Colonic mucosa (tissue), 4 donors: Measurements from ENCODE around the gene TBC1D2. TPM values are rescaled to one million over a fixed set of nuclear protein-coding genes. Genes with fewer than 3 reads are reported as not detected.
"Not testable (repeated sequence)": the region's sequence is repeated elsewhere in the genome, so short reads cannot be mapped to it uniquely, and the experiment has no call there.

Experiments
- DNase-seq: peaks from one replicate; pipeline ENCODE4 v3.0.0-alpha.2; 2020
- H3K27ac ChIP-seq: fragments of 200-600 bp; one replicate; pipeline ENCODE4 v1.8.0; 2021
- H3K27me3 ChIP-seq: fragments of 200-600 bp; one replicate; pipeline ENCODE4 v1.8.0; 2021
- H3K36me3 ChIP-seq: fragments of 200-600 bp; one replicate; pipeline ENCODE4 v1.8.0; 2021
- H3K4me1 ChIP-seq: fragments of 200-600 bp; one replicate; pipeline ENCODE4 v1.8.0; 2021; ENCODE audit warnings: mild to moderate bottlenecking
- H3K4me3 ChIP-seq: fragments of 200-600 bp; one replicate; pipeline ENCODE4 v1.8.0; 2021
- H3K9ac ChIP-seq, 2 donors: one replicate each; pipeline ENCODE4 v1.7.0; 2013; ENCODE audit warnings: control low read depth in 2 of 2, low read depth in 2 of 2, low read length in 2 of 2
- H3K9me3 ChIP-seq: fragments of 200-600 bp; one replicate; pipeline ENCODE4 v1.8.0; 2021
- intact Hi-C: fragments of 100-400 bp; cut with DNase I; formaldehyde crosslinking; loops from one replicate; pipeline ENCODE4 v1.14.1; 2022
- total RNA-seq, 2 donors: library from RNA; stranded (reverse); fragmentation: NEBNext Ultra II Directional in 1 of 2; extraction: Animal tissue kit (Norgen Biotek cat#: 25700) in 1 of 2; gene quantifications; one replicate each; pipeline ENCODE4 v1.2.1, GENCODE V29; 2021
- TF ChIP-seq, protein P1 (sequence below): fragments of 200-600 bp; IDR thresholded peaks from one replicate; pipeline ENCODE4 v1.8.0; 2022; ENCODE audit warnings: antibody characterized with exemption, mild to moderate bottlenecking
- donor health status: healthy.
- donor health status: DM: no; HTN: no; CAD: no.
- donor health status: DM: no; HTN: no; CAD: no.

TBC1D2 gene
- total RNA-seq, 2 donors from 2014 or later = 20.1 to 26.9 TPM

DNA sequence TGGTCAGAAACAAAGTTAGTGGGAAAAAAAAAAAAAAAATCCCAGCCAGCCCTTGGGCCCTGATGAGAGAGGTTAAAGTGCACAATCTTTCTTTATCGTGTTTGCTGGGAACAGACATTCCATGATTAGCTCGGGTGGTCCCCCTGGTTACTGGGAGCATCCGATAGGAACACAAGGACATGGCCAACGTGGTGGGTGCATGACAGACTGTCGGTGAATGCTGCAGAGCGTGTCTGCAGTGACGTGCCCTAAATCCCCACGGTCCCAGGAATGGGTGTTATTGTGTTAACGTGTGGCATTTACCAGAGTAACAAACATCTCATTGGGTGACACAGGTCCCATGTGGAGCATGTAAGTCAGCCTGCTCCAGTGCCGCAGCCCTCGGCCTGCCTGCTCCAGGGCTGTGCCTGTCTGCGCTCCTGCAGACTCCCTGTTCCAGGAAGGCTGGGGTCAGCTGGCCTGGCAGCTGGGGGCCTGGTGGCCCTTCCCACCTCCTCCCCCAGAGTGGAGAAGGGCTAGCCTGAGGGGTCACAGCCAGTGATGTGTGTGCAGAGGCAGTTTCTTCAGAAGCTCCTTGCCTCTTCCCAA lies 34.3 kb upstream of the TBC1D2 start:
- Histone ChIP-seq H3K36me3 (no peaks in the 10 kb centered on the region), H3K9me3 (no peaks in the 10 kb centered on the region), H3K27me3 (no peaks in the 10 kb centered on the region), H3K9ac (no peak overlapping the region), H3K27ac (no peak overlapping the region), H3K4me1 (no peaks in the 10 kb centered on the region), H3K4me3 (no peak overlapping the region)
- TF ChIP-seq, protein P1, sequence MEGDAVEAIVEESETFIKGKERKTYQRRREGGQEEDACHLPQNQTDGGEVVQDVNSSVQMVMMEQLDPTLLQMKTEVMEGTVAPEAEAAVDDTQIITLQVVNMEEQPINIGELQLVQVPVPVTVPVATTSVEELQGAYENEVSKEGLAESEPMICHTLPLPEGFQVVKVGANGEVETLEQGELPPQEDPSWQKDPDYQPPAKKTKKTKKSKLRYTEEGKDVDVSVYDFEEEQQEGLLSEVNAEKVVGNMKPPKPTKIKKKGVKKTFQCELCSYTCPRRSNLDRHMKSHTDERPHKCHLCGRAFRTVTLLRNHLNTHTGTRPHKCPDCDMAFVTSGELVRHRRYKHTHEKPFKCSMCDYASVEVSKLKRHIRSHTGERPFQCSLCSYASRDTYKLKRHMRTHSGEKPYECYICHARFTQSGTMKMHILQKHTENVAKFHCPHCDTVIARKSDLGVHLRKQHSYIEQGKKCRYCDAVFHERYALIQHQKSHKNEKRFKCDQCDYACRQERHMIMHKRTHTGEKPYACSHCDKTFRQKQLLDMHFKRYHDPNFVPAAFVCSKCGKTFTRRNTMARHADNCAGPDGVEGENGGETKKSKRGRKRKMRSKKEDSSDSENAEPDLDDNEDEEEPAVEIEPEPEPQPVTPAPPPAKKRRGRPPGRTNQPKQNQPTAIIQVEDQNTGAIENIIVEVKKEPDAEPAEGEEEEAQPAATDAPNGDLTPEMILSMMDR = no peak
- intact Hi-C loops = no loop called here
- no peak for DNase-seq

DNA sequence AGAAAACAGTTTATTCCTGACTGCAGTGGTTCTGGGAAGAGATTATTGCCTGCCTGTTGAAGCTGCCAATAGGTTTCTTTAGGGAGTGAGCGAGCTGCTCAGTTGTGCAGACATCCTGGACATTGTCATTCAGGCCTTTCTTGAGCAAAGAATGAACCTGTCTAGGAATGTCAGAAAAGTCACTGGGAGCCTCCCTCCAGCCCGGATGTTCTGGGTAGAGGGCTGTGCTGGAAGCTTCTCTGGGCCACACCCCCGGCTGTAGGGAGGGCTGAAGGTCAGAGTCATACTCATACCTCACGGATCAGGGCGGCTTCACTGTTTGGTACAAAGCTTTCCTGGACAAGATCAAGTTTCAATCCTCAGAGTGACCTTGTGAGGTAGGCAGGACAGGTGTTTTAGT lies 33.4 kb upstream of the TBC1D2 start:
- Histone ChIP-seq H3K36me3 (no peaks in the 10 kb centered on the region), H3K9me3 (no peaks in the 10 kb centered on the region), H3K27ac (no peak overlapping the region), H3K27me3 (no peaks in the 10 kb centered on the region), H3K4me3 (no peak overlapping the region), H3K9ac (no peak overlapping the region), H3K4me1 (no peaks in the 10 kb centered on the region)
- TF ChIP-seq, protein P1 = no peak
- DNase-seq = peak; percentile 61
- intact Hi-C loops = no loop called here

DNA sequence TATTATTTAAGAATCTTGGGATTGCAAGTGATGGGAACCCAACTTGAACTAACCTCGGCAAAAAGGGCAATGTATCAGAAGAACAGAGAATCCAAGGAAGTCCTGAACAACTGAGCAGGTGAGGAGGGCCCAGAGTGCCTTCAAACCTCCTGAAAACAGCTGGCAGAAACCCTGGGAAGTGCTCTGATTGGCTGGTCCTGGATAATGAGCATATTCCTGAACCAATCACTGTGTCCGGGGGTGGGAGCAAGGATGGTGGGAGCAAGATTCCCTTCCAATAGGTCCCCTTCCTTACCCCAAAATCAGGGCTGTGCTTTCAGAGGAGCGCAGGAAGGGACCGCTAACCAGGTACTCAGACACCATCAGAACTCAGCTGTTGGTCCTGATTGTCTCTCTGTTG lies 31.9 kb upstream of the TBC1D2 start:
- Histone ChIP-seq H3K27me3 (no peaks in the 10 kb centered on the region), H3K9me3 (no peaks in the 10 kb centered on the region), H3K36me3 (no peaks in the 10 kb centered on the region), H3K9ac (no peak overlapping the region), H3K4me1 (no peaks in the 10 kb centered on the region), H3K4me3 (no peak overlapping the region), H3K27ac (no peak overlapping the region)
- DNase-seq = no peak
- TF ChIP-seq, protein P1 = no peak
- intact Hi-C loops = no loop called here

DNA sequence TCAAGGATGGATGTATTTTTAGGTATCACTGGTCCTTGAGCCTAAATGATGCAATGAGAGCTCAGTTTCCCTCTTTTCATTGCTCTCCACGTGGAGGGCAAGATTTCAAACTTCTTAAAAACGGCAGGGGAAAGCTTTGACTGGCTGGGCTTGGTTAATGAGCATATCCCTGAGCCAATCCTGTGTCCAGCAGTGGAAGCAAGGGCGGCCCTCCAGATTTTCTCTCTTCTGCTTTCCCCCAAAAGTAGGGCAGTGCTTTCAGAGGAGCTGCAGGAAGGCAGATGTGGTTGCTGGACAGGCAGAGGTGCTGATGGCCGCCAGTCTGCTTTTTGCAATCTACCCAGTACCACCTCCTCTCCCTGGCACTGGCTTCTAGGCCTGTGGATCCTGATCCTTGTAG lies 30.0 kb upstream of the TBC1D2 start:
- Histone ChIP-seq H3K4me3 (no peak overlapping the region), H3K9me3 (no peaks in the 10 kb centered on the region), H3K9ac (no peak overlapping the region), H3K27me3 (no peaks in the 10 kb centered on the region), H3K4me1 (no peaks in the 10 kb centered on the region), H3K27ac (no peak overlapping the region), H3K36me3 (no peaks in the 10 kb centered on the region)
- DNase-seq = no peak
- intact Hi-C loops = no loop called here
- TF ChIP-seq, protein P1 = no peak

DNA sequence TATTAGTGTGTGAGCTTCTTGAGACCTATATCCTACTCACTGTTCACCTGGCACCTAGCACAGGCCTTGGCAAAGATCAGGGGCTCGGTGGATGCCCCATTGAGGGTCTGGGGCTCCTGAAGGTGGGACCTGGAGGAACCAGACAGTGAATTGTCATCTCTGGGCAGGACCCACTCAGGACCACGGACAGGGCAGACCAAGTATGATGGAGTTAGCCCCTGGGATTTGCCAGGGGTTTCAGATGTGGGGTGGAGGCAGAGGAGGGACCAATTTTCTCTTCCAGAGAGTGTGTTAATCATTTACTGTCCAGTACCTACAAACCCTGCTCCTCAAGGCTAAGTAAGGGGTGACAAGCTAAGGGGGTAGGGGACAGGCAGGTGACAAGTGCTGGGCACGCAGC lies 29.3 kb upstream of the TBC1D2 start:
- no peak overlapping the region for H3K9ac ChIP-seq
- no peak overlapping the region for H3K4me3 ChIP-seq
- H3K9me3 ChIP-seq = no peaks in the 10 kb centered on the region
- H3K36me3 ChIP-seq = no peaks in the 10 kb centered on the region
- intact Hi-C loops = no loop called here
- DNase-seq = no peak
- no peak overlapping the region for H3K27ac ChIP-seq
- H3K27me3 ChIP-seq = no peaks in the 10 kb centered on the region
- TF ChIP-seq, protein P1 = no peak
- no peaks in the 10 kb centered on the region for H3K4me1 ChIP-seq

DNA sequence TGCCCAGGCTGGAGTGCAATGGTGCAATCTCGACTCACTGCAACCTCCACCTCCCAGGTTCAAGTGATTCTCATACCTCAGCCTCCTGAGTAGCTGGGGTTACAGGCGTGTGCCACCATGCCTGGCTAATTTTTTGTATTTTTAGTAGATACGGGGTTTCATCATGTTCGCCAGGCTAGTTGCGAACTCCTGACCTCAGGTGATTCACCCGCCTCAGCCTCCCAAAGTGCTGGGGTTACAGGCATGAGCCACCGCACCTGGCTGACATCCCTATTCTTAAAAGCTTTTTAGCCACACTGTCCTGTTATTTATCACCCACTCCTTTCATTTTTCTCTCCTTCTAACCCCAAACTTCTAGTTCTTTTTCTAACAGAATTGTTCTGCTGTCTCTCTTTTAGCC lies 27.7 kb upstream of the TBC1D2 start:
- intact Hi-C loops, H3K9me3 ChIP-seq, H3K36me3 ChIP-seq, H3K27me3 ChIP-seq, DNase-seq, H3K4me1 ChIP-seq, H3K9ac ChIP-seq, H3K4me3 ChIP-seq, H3K27ac ChIP-seq: not testable (repeated sequence)
